Astrocyte (in vitro differentiated cells and primary cell): ENCODE measurements around the gene CABP2. TPM values are rescaled to one million over a fixed set of nuclear protein-coding genes. Genes with fewer than 3 reads are reported as not detected.

Source experiments
- DNase-seq: peaks from one replicate; pipeline ENCODE4 v3.0.0-alpha.2; 2010; ENCODE audit warnings: low read depth
- FAIRE-seq: peaks from 2 replicates; lab custom pipeline; 2011; peaks lifted over from hg19 to GRCh38; lab: Jason Lieb, UNC
- H2AFZ ChIP-seq: 2 replicates; pipeline ENCODE4 v1.6.0; 2012; ENCODE audit warnings: low read depth, low read length, inconsistent platforms
- H3K27ac ChIP-seq: 2 replicates; pipeline ENCODE4 v1.5.1; 2011; ENCODE audit warnings: low read depth, low read length, inconsistent platforms
- H3K27me3 ChIP-seq: 2 replicates; pipeline ENCODE4 v1.6.0; 2011; ENCODE audit warnings: low read length, inconsistent platforms; ENCODE audit not compliant: insufficient read depth
- H3K36me3 ChIP-seq: 2 replicates; pipeline ENCODE4 v1.5.1; 2011; ENCODE audit warnings: low read length, inconsistent platforms; ENCODE audit not compliant: insufficient read depth
- H3K4me1 ChIP-seq: 2 replicates; pipeline ENCODE4 v1.5.1; 2011; ENCODE audit warnings: low read length, inconsistent platforms; ENCODE audit not compliant: insufficient read depth
- H3K4me2 ChIP-seq: 2 replicates; pipeline ENCODE4 v1.6.0; 2012; ENCODE audit warnings: low read length, inconsistent platforms
- H3K4me3 ChIP-seq: 2 replicates; pipeline ENCODE4 v1.5.1; 2011; ENCODE audit warnings: low read depth, mild to moderate bottlenecking, low read length, inconsistent platforms; ENCODE audit not compliant: insufficient read depth
- H3K79me2 ChIP-seq: 2 replicates; pipeline ENCODE4 v1.6.0; 2012; ENCODE audit warnings: mild to moderate bottlenecking, low read length, inconsistent platforms; ENCODE audit not compliant: insufficient read depth
- H3K9ac ChIP-seq: 2 replicates; pipeline ENCODE4 v1.6.0; 2012; ENCODE audit warnings: mild to moderate bottlenecking, low read length, inconsistent platforms
- H3K9me3 ChIP-seq: 2 replicates; pipeline ENCODE4 v1.5.1; 2012; ENCODE audit warnings: low read depth, mild to moderate bottlenecking, low read length, inconsistent platforms; ENCODE audit not compliant: insufficient read depth
- H4K20me1 ChIP-seq: 2 replicates; pipeline ENCODE4 v1.6.0; 2012; ENCODE audit warnings: low read length, inconsistent platforms; ENCODE audit not compliant: insufficient read depth
- H3K27ac Mint-ChIP-seq: one replicate; pipeline ENCODE4 v1.8.0; 2021; ENCODE audit warnings: mild to moderate bottlenecking, mixed read lengths; ENCODE audit not compliant: unreplicated experiment
- H3K27me3 Mint-ChIP-seq: one replicate; pipeline ENCODE4 v1.8.0; 2021; ENCODE audit warnings: low read depth, mixed read lengths; ENCODE audit not compliant: unreplicated experiment
- H3K36me3 Mint-ChIP-seq: one replicate; pipeline ENCODE4 v1.8.0; 2021; ENCODE audit warnings: low read depth, mixed read lengths; ENCODE audit not compliant: unreplicated experiment
- H3K4me1 Mint-ChIP-seq: one replicate; pipeline ENCODE4 v1.8.0; 2021; ENCODE audit warnings: low read depth, mixed read lengths; ENCODE audit not compliant: unreplicated experiment
- H3K4me3 Mint-ChIP-seq: one replicate; pipeline ENCODE4 v1.8.0; 2021; ENCODE audit warnings: mild to moderate bottlenecking, moderate library complexity, mixed read lengths; ENCODE audit not compliant: unreplicated experiment
- H3K9me3 Mint-ChIP-seq: one replicate; pipeline ENCODE4 v1.8.0; 2021; ENCODE audit warnings: mild to moderate bottlenecking, mixed read lengths; ENCODE audit not compliant: unreplicated experiment
- CTCF ChIP-seq: IDR thresholded peaks from 2 replicates; pipeline ENCODE4 v1.5.1; 2011; ENCODE audit warnings: low read depth, mild to moderate bottlenecking, inconsistent platforms, low read length, moderate library complexity; ENCODE audit not compliant: insufficient read depth
- EZH2 ChIP-seq: IDR thresholded peaks from 2 replicates; pipeline ENCODE4 v1.6.1; 2012; ENCODE audit warnings: mild to moderate bottlenecking, low read length, inconsistent platforms; ENCODE audit not compliant: insufficient read depth
- total RNA-seq: library from RNA; stranded (reverse); gene quantifications from 2 replicates; pipeline ENCODE4 v1.2.1, GENCODE V29; 2021

Gene CABP2
- total RNA-seq, 1 donor from 2014 or later = not detected

GRCh38 chr11:67524480-67524808, 1.2 kb upstream of the CABP2 start:
- H3K9me3 ChIP-seq = no peaks in the 10 kb centered on the region
- Mint-ChIP-seq H3K27ac (no peak overlapping the region), H3K4me3 (no peak overlapping the region), H3K36me3 (peaks cover 1% of the 10 kb centered on the region), H3K27me3 (peaks cover 24% of the 10 kb centered on the region), H3K9me3 (peaks cover 10% of the 10 kb centered on the region), H3K4me1 (no peaks in the 10 kb centered on the region)
- no peak overlapping the region for H3K9ac ChIP-seq
- no peak overlapping the region for H3K4me3 ChIP-seq
- peaks cover 5% of the 10 kb centered on the region for H3K27me3 ChIP-seq
- no peaks in the 10 kb centered on the region for H3K4me1 ChIP-seq
- H3K36me3 ChIP-seq = no peaks in the 10 kb centered on the region
- DNase-seq (no peak), FAIRE-seq (no peak)
- no peak overlapping the region for H3K4me2 ChIP-seq
- no peaks in the 10 kb centered on the region for H3K79me2 ChIP-seq
- TF ChIP-seq CTCF (no peak), EZH2 (no peak)
- H4K20me1 ChIP-seq = no peaks in the 10 kb centered on the region
- H3K27ac ChIP-seq = no peak overlapping the region
- H2AFZ ChIP-seq = no peak overlapping the region

- Histone ChIP-seq H3K27ac (no peak overlapping the region), H2AFZ (no peak overlapping the region), H3K79me2 (no peaks in the 10 kb centered on the region), H3K4me3 (no peak overlapping the region), H3K9me3 (no peaks in the 10 kb centered on the region), H3K4me1 (no peaks in the 10 kb centered on the region), H3K27me3 (peaks cover 5% of the 10 kb centered on the region), H4K20me1 (no peaks in the 10 kb centered on the region), H3K36me3 (no peaks in the 10 kb centered on the region), H3K9ac (no peak overlapping the region), H3K4me2 (no peak overlapping the region)
- TF ChIP-seq CTCF = no peak
- no peak for TF ChIP-seq EZH2
- no peak for DNase-seq
- peaks cover 27% of the 10 kb centered on the region for H3K27me3 Mint-ChIP-seq
- FAIRE-seq = no peak
- H3K4me3 Mint-ChIP-seq = no peak overlapping the region
- peaks cover 10% of the 10 kb centered on the region for H3K9me3 Mint-ChIP-seq
- peaks cover 1% of the 10 kb centered on the region for H3K36me3 Mint-ChIP-seq
- no peak overlapping the region for H3K27ac Mint-ChIP-seq
- no peaks in the 10 kb centered on the region for H3K4me1 Mint-ChIP-seq
Measured at GRCh38 chr11:67523556-67524479, 572 bp upstream of the CABP2 start.

GRCh38 chr11:67522338-67522737, 908 bp downstream of the CABP2 start:
- no peak for FAIRE-seq

More at GRCh38 chr11:67522338-67522737, 908 bp downstream of the CABP2 start:
- Histone ChIP-seq H3K9ac (no peak overlapping the region), H3K4me2 (no peak overlapping the region), H3K27me3 (peaks cover 5% of the 10 kb centered on the region), H3K36me3 (no peaks in the 10 kb centered on the region), H3K9me3 (no peaks in the 10 kb centered on the region), H3K79me2 (no peaks in the 10 kb centered on the region), H4K20me1 (no peaks in the 10 kb centered on the region), H3K4me1 (no peaks in the 10 kb centered on the region), H3K27ac (no peak overlapping the region), H2AFZ (no peak overlapping the region), H3K4me3 (no peak overlapping the region)
- H3K4me3 Mint-ChIP-seq = no peak overlapping the region
- peaks cover 5% of the 10 kb centered on the region for H3K9me3 Mint-ChIP-seq
- peaks cover 1% of the 10 kb centered on the region for H3K36me3 Mint-ChIP-seq
- H3K27ac Mint-ChIP-seq = no peak overlapping the region
- H3K27me3 Mint-ChIP-seq = peaks cover 22% of the 10 kb centered on the region
- DNase-seq = no peak
- H3K4me1 Mint-ChIP-seq = no peaks in the 10 kb centered on the region
- TF ChIP-seq CTCF (no peak), EZH2 (no peak)
